HFFc6 (cell line): Measurements from ENCODE around the gene KLK5. TPM values are rescaled to one million over a fixed set of nuclear protein-coding genes. Genes with fewer than 3 reads are reported as not detected.

Source experiments
- DNase-seq: peaks from one replicate; pipeline ENCODE4 v3.0.0-alpha.2; 2018
- H3K27ac Mint-ChIP-seq: 2 replicates; pipeline ENCODE4 v1.8.0; 2020; ENCODE audit warnings: mild to moderate bottlenecking, mixed read lengths
- H3K27me3 Mint-ChIP-seq: 2 replicates; pipeline ENCODE4 v1.8.0; 2021; ENCODE audit warnings: mild to moderate bottlenecking, moderate library complexity, mixed read lengths; ENCODE audit not compliant: insufficient read depth
- H3K36me3 Mint-ChIP-seq: 2 replicates; pipeline ENCODE4 v1.8.0; 2021; ENCODE audit warnings: low read depth, mixed read lengths
- H3K4me1 Mint-ChIP-seq: 2 replicates; pipeline ENCODE4 v1.8.0; 2020; ENCODE audit warnings: low read depth, mixed read lengths
- H3K4me3 Mint-ChIP-seq: 2 replicates; pipeline ENCODE4 v1.8.0; 2020; ENCODE audit warnings: mild to moderate bottlenecking, moderate library complexity, mixed read lengths
- H3K9me3 Mint-ChIP-seq: 2 replicates; pipeline ENCODE4 v1.8.0; 2020; ENCODE audit warnings: mild to moderate bottlenecking, mixed read lengths
- CTCF ChIP-seq: fragments of 200-600 bp; sonication (generic); IDR thresholded peaks from 2 replicates; pipeline ENCODE4 v1.5.0; 2021; ENCODE audit warnings: antibody characterized with exemption, mild to moderate bottlenecking
- total RNA-seq, 6 experiments: library from RNA; stranded (reverse); fragmentation: NEBNext Ultra II Directional; extraction: Animal tissue kit (Norgen Biotek cat#: 25700); gene quantifications; 2 replicates in 1 of 6; 3 replicates in 5 of 6; pipeline ENCODE4 v1.2.3, GENCODE V29; 2021

The KLK5 gene
- total RNA-seq, 6 experiments from 2014 or later: not detected

GRCh38 chr19:50968716-50969412 lies 16.0 kb upstream of the KLK5 start:
- no peak for DNase-seq
- H3K36me3 Mint-ChIP-seq: peaks cover 6% of the 10 kb centered on the region
- H3K4me3 Mint-ChIP-seq: no peak overlapping the region
- H3K27ac Mint-ChIP-seq: no peak overlapping the region
- no peaks in the 10 kb centered on the region for H3K4me1 Mint-ChIP-seq
- peaks cover 13% of the 10 kb centered on the region for H3K27me3 Mint-ChIP-seq
- no peak for TF ChIP-seq CTCF
- peaks cover 43% of the 10 kb centered on the region for H3K9me3 Mint-ChIP-seq

GRCh38 chr19:50967929-50968715 lies 15.3 kb upstream of the KLK5 start:
- H3K36me3 Mint-ChIP-seq: peaks cover 6% of the 10 kb centered on the region
- H3K27ac Mint-ChIP-seq: no peak overlapping the region
- H3K27me3 Mint-ChIP-seq: peaks cover 10% of the 10 kb centered on the region
- H3K9me3 Mint-ChIP-seq: peaks cover 47% of the 10 kb centered on the region
- no peak overlapping the region for H3K4me3 Mint-ChIP-seq
- no peaks in the 10 kb centered on the region for H3K4me1 Mint-ChIP-seq
- no peak for TF ChIP-seq CTCF
- DNase-seq: no peak

GRCh38 chr19:50964266-50964665 lies 11.4 kb upstream of the KLK5 start:
- Mint-ChIP-seq H3K4me3 (no peak overlapping the region), H3K36me3 (peaks cover 4% of the 10 kb centered on the region; the same call in 1 of the 2 replicates), H3K9me3 (peaks cover 52% of the 10 kb centered on the region), H3K4me1 (no peaks in the 10 kb centered on the region), H3K27ac (no peak overlapping the region), H3K27me3 (peaks cover 7% of the 10 kb centered on the region; the same call in 1 of the 2 replicates)
- no peak for TF ChIP-seq CTCF
- DNase-seq: no peak

- Mint-ChIP-seq H3K27me3 (peaks cover 7% of the 10 kb centered on the region; the same call in 1 of the 2 replicates), H3K4me1 (no peaks in the 10 kb centered on the region), H3K27ac (no peak overlapping the region), H3K9me3 (peaks cover 60% of the 10 kb centered on the region), H3K36me3 (peaks cover 5% of the 10 kb centered on the region; the same call in 1 of the 2 replicates), H3K4me3 (no peak overlapping the region)
- no peak for DNase-seq
- no peak for TF ChIP-seq CTCF
Observed at GRCh38 chr19:50963381-50963780, 10.5 kb upstream of the KLK5 start.

GRCh38 chr19:50962245-50962644 lies 9.4 kb upstream of the KLK5 start:
- no peak for DNase-seq
- Mint-ChIP-seq H3K27me3 (peaks cover 7% of the 10 kb centered on the region; the same call in 1 of the 2 replicates), H3K36me3 (peaks cover 10% of the 10 kb centered on the region), H3K4me1 (no peaks in the 10 kb centered on the region), H3K9me3 (peaks cover 67% of the 10 kb centered on the region), H3K27ac (no peak overlapping the region), H3K4me3 (no peak overlapping the region)
- TF ChIP-seq CTCF: no peak
